ENCODE results near the gene CD8B.

- no peak for TF ChIP-seq YY1 (IDR thresholded peaks at IDR 0.05; ENCODE audit: low read depth)
- no peak for TF ChIP-seq CEBPB (IDR thresholded peaks at IDR 0.05)
- TF ChIP-seq TCF12 (IDR thresholded peaks at IDR 0.05; ENCODE audit: low read depth), result no peak
- TF ChIP-seq EP300 (IDR thresholded peaks at IDR 0.05; ENCODE audit: borderline replicate concordance), result no peak
- TF ChIP-seq NFIC (IDR thresholded peaks at IDR 0.05), result no peak
Observed at GRCh38 chr2:86783615-86784339, 77.9 kb downstream of the CD8B start.
